Activated naive CD8-positive, alpha-beta T cell treated with anti-CD3 and anti-CD28 coated beads, Interleukin-2, amount 10 ng/mL, durations not matched to agents 7 days and 5 days (primary cell): ENCODE measurements around the gene CD200. TPM values are rescaled to one million over a fixed set of nuclear protein-coding genes. Genes with fewer than 3 reads are reported as not detected.

Source experiments
- ATAC-seq: fragments of 150-1000 bp; cut with Tn5 transposase; one replicate; pipeline ENCODE4 v1.10.0; 2021; ENCODE audit warnings: low read depth, moderate library complexity
- POLR2A ChIA-PET: fragments of 350-600 bp; sonication (Branson Sonifier 250); formaldehyde crosslinking; loops from one replicate; lab custom pipeline; 2021; ENCODE audit warnings: antibody characterized with exemption; lab: Charles Lee
- DNase-seq: peaks from one replicate; pipeline ENCODE4 v3.0.0; 2021
- H3K27ac Mint-ChIP-seq: one replicate; pipeline ENCODE4 v1.8.0; 2022; ENCODE audit warnings: mild to moderate bottlenecking, mixed read lengths
- H3K27me3 Mint-ChIP-seq: one replicate; pipeline ENCODE4 v1.8.0; 2022; ENCODE audit warnings: mild to moderate bottlenecking, moderate library complexity, mixed read lengths
- H3K36me3 Mint-ChIP-seq: one replicate; pipeline ENCODE4 v1.8.0; 2021; ENCODE audit warnings: mild to moderate bottlenecking, mixed read lengths
- H3K4me1 Mint-ChIP-seq: one replicate; pipeline ENCODE4 v1.8.0; 2021; ENCODE audit warnings: mixed read lengths
- H3K4me3 Mint-ChIP-seq: one replicate; pipeline ENCODE4 v1.8.0; 2022; ENCODE audit warnings: mild to moderate bottlenecking, moderate library complexity, mixed read lengths
- H3K9me3 Mint-ChIP-seq: one replicate; pipeline ENCODE4 v1.8.0; 2021; ENCODE audit warnings: mixed read lengths
- total RNA-seq, 2 experiments: library from RNA; stranded (reverse); gene quantifications; one replicate each; pipeline ENCODE4 v1.2.3, GENCODE V29; 2021

Gene CD200
- total RNA-seq, 2 experiments from 2014 or later = 1.7 to 2.1 TPM

- Mint-ChIP-seq H3K4me3 (no peak overlapping the region), H3K36me3 (no peaks in the 10 kb centered on the region), H3K27ac (no peak overlapping the region), H3K4me1 (no peaks in the 10 kb centered on the region), H3K9me3 (no peaks in the 10 kb centered on the region), H3K27me3 (peaks cover 3% of the 10 kb centered on the region)
- POLR2A ChIA-PET = no interaction called here
- DNase-seq (no peak), ATAC-seq (no peak)
Measured at GRCh38 chr3:112308151-112308911, 24.6 kb upstream of the CD200 start.

DNA sequence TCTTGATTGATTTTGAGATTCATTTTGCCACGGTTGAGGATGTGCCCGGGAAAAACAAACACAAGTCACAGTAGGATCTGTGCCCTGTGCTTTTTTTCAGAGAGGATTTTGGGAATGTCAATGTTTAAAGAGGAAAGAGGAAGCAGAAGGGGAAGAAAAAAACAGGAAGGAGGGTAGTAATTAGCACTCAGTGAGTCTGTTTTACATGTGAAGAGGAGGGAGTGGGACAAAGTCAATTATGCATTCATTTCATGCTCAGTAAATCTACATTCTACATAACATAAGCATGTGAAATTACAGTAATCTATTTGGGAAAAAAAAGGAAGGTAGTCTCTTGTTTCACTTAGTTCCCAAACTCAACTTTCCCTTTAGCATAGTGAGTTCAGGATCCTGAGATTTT is 18.3 kb upstream of the CD200 start:
- DNase-seq = no peak
- Mint-ChIP-seq H3K27ac (no peak overlapping the region), H3K9me3 (peaks cover 7% of the 10 kb centered on the region), H3K36me3 (peaks cover 5% of the 10 kb centered on the region), H3K27me3 (peaks cover 3% of the 10 kb centered on the region), H3K4me1 (no peaks in the 10 kb centered on the region), H3K4me3 (no peak overlapping the region)
- ATAC-seq = no peak
- POLR2A ChIA-PET = no interaction called here

- no peak overlapping the region for H3K27ac Mint-ChIP-seq
- POLR2A ChIA-PET = no interaction called here
- peaks cover 3% of the 10 kb centered on the region for H3K27me3 Mint-ChIP-seq
- no peak for DNase-seq
- peaks cover 5% of the 10 kb centered on the region for H3K36me3 Mint-ChIP-seq
- no peak for ATAC-seq
- H3K4me3 Mint-ChIP-seq = no peak overlapping the region
- peaks cover 3% of the 10 kb centered on the region for H3K4me1 Mint-ChIP-seq
- peaks cover 7% of the 10 kb centered on the region for H3K9me3 Mint-ChIP-seq
Measured at GRCh38 chr3:112315791-112316190, 17.2 kb upstream of the CD200 start.

- ATAC-seq = no peak
- DNase-seq = no peak
Measured at GRCh38 chr3:112319516-112320276, 13.3 kb upstream of the CD200 start.

DNA sequence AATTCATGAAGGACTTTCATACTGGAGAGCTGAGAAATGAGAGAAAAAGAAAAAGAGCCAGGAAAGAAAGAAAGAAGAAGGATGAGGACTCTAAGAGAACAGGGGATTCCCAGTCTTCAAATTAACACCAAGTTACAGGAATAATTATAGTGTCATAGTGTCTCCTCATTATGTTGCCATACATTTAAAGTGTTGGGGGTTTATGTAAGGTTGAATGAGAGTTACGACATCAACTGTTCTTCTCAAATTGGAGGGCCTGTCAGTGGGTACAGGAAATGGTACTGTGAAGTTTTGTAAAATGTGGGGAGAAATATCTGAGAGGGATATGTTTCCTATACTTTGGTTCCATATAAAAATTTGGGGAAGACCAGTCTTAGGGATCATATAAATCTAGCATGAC is 12.3 kb upstream of the CD200 start:
- DNase-seq (no peak), ATAC-seq (no peak)
- Mint-ChIP-seq H3K4me1 (peaks cover 5% of the 10 kb centered on the region), H3K27me3 (peaks cover 8% of the 10 kb centered on the region), H3K4me3 (no peak overlapping the region), H3K9me3 (peaks cover 4% of the 10 kb centered on the region), H3K36me3 (peaks cover 3% of the 10 kb centered on the region), H3K27ac (no peak overlapping the region)
- POLR2A ChIA-PET = no interaction called here

More at GRCh38 chr3:112319516-112320276, 13.3 kb upstream of the CD200 start:
- peaks cover 5% of the 10 kb centered on the region for H3K36me3 Mint-ChIP-seq
- H3K9me3 Mint-ChIP-seq = peaks cover 7% of the 10 kb centered on the region
- peaks cover 5% of the 10 kb centered on the region for H3K4me1 Mint-ChIP-seq
- H3K4me3 Mint-ChIP-seq = no peak overlapping the region
- POLR2A ChIA-PET = no interaction called here
- no peak overlapping the region for H3K27ac Mint-ChIP-seq
- H3K27me3 Mint-ChIP-seq = peaks cover 8% of the 10 kb centered on the region

- H3K4me1 Mint-ChIP-seq = peaks cover 5% of the 10 kb centered on the region
- H3K9me3 Mint-ChIP-seq = no peaks in the 10 kb centered on the region
- DNase-seq (no peak), ATAC-seq (no peak)
- H3K27me3 Mint-ChIP-seq = peaks cover 8% of the 10 kb centered on the region
- peaks cover 2% of the 10 kb centered on the region for H3K36me3 Mint-ChIP-seq
- POLR2A ChIA-PET = no interaction called here
- H3K4me3 Mint-ChIP-seq = no peak overlapping the region
- no peak overlapping the region for H3K27ac Mint-ChIP-seq
Measured at GRCh38 chr3:112321867-112322652, 10.9 kb upstream of the CD200 start.

DNA sequence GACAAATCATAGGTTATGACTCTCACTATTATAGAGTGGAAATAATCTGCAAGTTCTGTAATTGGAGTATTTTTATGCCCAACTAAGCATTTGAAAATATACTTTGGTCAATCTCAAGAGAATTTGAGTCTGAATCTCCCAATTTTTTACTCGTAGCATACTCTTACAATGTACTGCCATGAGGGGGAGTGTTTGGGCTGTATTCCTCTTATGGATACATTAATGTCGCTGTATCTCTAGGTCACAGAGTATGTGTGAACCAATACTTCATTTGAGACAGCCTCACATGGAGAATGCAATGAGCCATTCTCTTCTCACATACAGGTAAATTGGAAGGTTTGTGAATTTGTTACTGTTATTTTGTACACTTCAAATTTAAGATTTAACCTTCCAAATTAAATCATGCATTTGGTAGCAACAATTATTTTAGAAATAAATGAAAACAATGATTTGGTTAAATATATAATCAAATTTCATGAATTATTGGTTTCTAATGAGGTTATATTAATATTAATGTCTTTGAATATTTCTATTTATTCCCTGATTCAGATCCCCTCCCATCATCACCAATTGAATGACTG is 5.5 kb upstream of the CD200 start:
- H3K4me3 Mint-ChIP-seq = no peak overlapping the region
- H3K36me3 Mint-ChIP-seq = no peaks in the 10 kb centered on the region
- H3K9me3 Mint-ChIP-seq = no peaks in the 10 kb centered on the region
- no peak for DNase-seq
- peaks cover 1% of the 10 kb centered on the region for H3K4me1 Mint-ChIP-seq
- H3K27me3 Mint-ChIP-seq = peaks cover 4% of the 10 kb centered on the region
- ATAC-seq = peak; percentile 97
- POLR2A ChIA-PET = no interaction called here
- no peak overlapping the region for H3K27ac Mint-ChIP-seq

GRCh38 chr3:112331851-112332250 is 1.1 kb upstream of the CD200 start:
- H3K4me1 Mint-ChIP-seq = peaks cover 24% of the 10 kb centered on the region
- no peaks in the 10 kb centered on the region for H3K36me3 Mint-ChIP-seq
- H3K4me3 Mint-ChIP-seq = peak overlapping the region; percentile 90
- DNase-seq = no peak
- ATAC-seq = no peak
- no peak overlapping the region for H3K27ac Mint-ChIP-seq
- H3K9me3 Mint-ChIP-seq = no peaks in the 10 kb centered on the region
- H3K27me3 Mint-ChIP-seq = no peaks in the 10 kb centered on the region
- POLR2A ChIA-PET = interaction anchor here (0.7 kb wide), 1 partner anchor 241 kb away, joined by 4 read pairs; no protein-coding TSS in a partner anchor

DNA sequence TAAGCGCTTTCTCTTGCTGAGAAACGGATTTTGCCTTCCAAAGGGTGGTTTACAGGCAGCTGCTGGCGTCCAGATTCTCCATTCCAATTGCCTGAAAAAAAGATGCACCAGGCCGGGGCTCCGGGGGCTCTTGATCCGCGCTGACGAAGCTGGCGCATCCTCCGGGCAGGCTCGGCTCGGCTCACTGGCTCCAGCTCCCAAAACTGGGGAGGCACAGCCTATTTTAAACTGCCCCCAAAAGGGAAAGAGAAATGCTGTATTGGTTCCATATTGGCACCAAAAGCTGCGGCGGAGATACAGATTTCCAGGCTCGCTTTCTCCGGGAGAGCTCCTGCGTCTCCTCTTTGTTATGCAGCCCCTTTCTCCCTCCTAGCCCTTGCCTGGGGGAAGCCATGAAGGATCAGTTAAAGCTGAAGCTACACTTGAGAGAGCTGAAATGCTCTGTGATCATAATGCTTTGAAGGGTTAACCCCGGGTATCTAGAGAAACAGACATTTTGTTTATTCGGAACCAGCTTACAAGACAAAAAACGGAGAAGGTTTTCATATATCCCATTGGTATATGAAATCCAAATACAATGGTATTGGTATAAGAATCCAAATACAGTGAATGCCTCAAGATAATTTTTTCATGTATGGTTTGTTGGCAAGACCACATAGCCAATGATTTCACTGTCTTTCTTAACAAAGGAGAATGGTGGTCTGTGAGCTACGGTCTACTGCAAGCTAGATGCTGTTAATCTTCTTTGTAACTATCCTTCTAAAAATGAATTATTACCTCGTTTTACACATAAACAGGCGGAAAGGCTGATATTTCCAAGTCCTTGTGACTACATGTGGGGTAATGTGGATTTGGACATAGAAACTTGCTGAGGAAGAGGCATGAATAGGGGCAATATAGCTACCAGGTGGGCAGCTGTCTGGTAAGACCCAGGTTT is 693 bp downstream of the CD200 start:
- H3K4me1 Mint-ChIP-seq = peaks cover 28% of the 10 kb centered on the region
- H3K4me3 Mint-ChIP-seq = peak overlapping the region; percentile 90
- peak overlapping the region; percentile 79 for H3K27ac Mint-ChIP-seq
- H3K27me3 Mint-ChIP-seq = no peaks in the 10 kb centered on the region
- H3K9me3 Mint-ChIP-seq = no peaks in the 10 kb centered on the region
- POLR2A ChIA-PET = interaction anchor here (1.0 to 1.7 kb wide), 7 partner anchors 20 to 228 kb away, joined by 3 to 6 read pairs (median 3); partner anchors contain the start of genes ATG3 and SLC35A5
- H3K36me3 Mint-ChIP-seq = no peaks in the 10 kb centered on the region
- ATAC-seq (peak; percentile 47), DNase-seq (no peak)

- peak overlapping the region; percentile 90 for H3K4me3 Mint-ChIP-seq
- POLR2A ChIA-PET = no interaction called here
- ATAC-seq = no peak
- DNase-seq = no peak
- no peaks in the 10 kb centered on the region for H3K36me3 Mint-ChIP-seq
- H3K27ac Mint-ChIP-seq = no peak overlapping the region
- H3K9me3 Mint-ChIP-seq = no peaks in the 10 kb centered on the region
- H3K27me3 Mint-ChIP-seq = no peaks in the 10 kb centered on the region
- H3K4me1 Mint-ChIP-seq = peaks cover 28% of the 10 kb centered on the region
Measured at GRCh38 chr3:112334691-112335433, 1.9 kb downstream of the CD200 start.

DNA sequence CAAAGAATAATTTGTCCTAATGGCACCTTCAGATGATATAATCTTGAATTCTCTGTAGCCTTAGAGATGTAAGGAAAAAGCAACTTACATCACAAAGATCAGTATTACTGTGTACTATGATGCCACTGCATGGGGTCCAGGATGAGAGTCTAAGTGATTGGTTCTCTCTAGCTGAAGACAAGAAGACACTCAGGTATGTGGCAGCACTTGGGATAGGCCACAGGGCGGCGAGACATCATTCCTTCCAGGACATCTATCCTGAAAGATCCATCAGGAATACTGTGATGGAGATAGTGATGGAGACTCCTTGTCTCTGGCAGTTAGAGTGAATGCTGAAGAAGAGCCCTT is 2.5 kb downstream of the CD200 start:
- Mint-ChIP-seq H3K4me1 (peaks cover 29% of the 10 kb centered on the region), H3K4me3 (no peak overlapping the region)

More for the DNA sequence above, 2.5 kb downstream of the CD200 start:
- POLR2A ChIA-PET = no interaction called here
- H3K9me3 Mint-ChIP-seq = no peaks in the 10 kb centered on the region
- no peaks in the 10 kb centered on the region for H3K27me3 Mint-ChIP-seq
- H3K27ac Mint-ChIP-seq = no peak overlapping the region
- ATAC-seq = no peak
- H3K36me3 Mint-ChIP-seq = no peaks in the 10 kb centered on the region
- no peak for DNase-seq
